NCI-H524 (cell line): ENCODE data around the gene OVAAL.
"Not testable (repeated sequence)": the region's sequence is repeated elsewhere in the genome, so short reads cannot be mapped to it uniquely, and the experiment has no call there.

Experiments
- DNase-seq, 2 experiments: peaks; one replicate each; lab custom pipeline; 2025; lab: John Stamatoyannopoulos, UW

The OVAAL gene

GRCh38 chr1:180540697-180541594, 17.8 kb upstream of the OVAAL start:
- DNase-seq = no peak

DNA sequence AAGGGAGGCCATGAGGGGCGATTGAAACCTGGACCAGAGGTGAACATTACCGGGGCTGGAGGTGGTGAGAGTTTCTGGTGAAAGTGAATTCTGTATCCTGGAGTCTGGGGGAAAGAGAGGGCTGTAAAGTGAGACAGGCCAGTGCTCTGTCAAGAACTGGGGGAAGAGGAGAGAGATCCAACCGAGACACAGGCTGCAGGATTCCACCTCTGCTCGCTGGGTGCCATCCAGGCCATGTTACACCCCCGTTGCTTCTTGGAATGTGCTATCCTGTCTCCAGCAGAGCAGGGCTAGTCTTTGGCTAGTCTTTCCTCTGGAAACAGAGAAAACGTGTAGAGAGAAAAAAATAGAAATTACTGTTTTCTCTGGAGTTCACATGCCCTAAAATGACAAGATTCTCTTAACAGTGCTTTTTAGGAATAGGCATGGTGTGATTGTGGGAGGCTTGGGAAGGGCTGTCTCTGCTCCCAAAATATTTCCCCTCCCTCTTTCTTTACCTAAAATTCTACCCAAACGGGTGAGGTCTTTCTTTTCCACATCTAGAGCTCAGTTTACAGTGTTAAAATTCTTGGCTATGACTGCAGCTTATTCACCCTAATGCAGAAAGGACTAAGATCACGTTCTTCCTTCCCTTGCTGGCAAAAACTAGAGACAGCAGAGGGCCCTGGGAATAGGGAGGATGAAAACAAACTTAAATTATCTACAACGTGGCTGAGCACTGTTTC, 16.5 kb upstream of the OVAAL start:
- DNase-seq = no peak

GRCh38 chr1:180542838-180543145, 16.0 kb upstream of the OVAAL start:
- DNase-seq = no peak

GRCh38 chr1:180544050-180544449, 14.7 kb upstream of the OVAAL start:
- no peak for DNase-seq

DNA sequence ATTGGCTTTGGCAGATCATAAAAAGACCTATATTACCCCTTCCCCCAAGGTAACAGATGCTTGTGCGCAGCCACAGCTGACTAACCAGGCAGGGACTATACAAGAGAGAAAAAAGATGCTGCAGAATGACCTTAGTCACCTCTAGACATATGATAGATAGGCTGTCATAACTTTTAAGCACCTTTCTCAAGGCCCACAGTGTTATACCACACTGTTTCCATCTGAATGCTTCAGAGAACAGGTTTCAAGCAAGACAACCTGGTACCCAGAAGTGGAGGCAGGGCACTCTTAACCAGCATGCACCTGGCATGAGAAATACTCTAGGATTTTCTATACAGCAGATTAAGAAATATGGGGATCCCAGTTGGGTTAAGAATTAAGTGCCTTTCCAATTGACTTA, 12.8 kb upstream of the OVAAL start:
- no peak for DNase-seq

DNA sequence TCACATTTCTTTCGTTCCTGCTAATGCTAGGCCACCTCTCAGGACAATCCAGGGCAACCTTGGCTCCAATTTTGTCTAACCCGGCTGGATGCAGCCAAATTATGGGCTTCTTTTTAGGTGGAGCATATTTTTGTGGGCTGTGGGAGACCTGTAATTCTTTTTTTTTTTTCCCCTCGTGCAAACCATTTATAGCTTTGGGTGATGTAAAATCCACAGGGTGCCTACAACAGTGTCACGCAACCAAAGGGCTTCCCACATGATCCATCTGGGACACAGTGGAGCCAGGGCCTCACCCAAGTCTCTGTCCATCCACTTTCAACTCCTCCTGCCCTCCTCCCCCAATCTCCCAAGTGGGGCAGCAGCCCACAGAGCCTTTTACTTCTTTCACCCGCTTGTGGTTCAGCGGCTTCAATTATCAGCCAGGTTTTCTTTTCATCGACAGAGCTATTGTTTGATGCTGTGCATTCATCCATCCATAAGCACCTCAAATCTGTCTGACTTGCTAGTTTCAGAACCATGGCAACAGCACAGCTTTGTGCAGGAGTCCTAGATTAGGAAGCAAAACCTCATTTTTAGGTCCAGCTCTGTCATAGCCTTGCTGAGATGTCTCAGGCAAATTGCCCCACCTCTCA, 10.0 kb upstream of the OVAAL start:
- DNase-seq = no peak

- not testable (repeated sequence) for DNase-seq
Observed at GRCh38 chr1:180549770-180550169, 9.0 kb upstream of the OVAAL start.

DNA sequence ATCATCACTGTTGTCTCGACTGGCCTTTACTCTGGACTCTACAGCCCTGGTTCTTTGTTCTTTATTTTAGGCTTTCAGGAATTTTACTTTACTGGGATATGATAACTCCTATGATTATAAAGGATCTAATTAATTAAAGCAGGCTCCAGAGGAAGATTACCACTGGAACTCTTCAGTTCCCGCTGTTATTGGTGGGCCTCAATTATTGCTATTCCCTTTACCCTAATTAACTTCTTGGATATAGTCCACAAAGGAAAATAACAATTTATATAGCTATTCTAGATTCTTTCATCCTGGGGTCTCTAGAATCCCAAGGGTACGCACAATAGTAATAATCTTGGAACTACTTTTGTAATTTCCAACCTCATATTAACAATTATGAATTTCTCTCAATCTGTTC, 8.5 kb upstream of the OVAAL start:
- DNase-seq = no peak

GRCh38 chr1:180551997-180552396, 6.8 kb upstream of the OVAAL start:
- no peak for DNase-seq

DNA sequence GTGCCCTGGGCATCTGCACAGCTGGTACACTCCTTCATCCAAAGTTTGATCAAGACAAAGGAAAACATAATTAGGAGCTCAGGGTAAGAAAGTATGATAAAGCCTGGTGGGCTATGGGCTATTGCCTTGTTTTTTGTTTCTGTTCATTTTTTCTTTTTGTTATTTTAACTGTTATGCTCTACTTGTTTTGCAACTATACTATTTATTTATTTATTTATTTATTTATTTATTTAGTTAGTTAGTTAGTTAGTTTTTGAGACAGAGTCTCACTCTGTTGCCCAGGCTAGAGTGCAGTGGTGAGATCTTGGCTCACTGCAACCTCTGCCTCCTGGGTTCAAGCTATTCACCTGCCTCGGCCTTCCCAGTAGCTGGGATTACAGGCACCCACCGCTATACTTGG, 5.7 kb upstream of the OVAAL start:
- not testable (repeated sequence) for DNase-seq

GRCh38 chr1:180555411-180555810, 3.4 kb upstream of the OVAAL start:
- no peak for DNase-seq

DNA sequence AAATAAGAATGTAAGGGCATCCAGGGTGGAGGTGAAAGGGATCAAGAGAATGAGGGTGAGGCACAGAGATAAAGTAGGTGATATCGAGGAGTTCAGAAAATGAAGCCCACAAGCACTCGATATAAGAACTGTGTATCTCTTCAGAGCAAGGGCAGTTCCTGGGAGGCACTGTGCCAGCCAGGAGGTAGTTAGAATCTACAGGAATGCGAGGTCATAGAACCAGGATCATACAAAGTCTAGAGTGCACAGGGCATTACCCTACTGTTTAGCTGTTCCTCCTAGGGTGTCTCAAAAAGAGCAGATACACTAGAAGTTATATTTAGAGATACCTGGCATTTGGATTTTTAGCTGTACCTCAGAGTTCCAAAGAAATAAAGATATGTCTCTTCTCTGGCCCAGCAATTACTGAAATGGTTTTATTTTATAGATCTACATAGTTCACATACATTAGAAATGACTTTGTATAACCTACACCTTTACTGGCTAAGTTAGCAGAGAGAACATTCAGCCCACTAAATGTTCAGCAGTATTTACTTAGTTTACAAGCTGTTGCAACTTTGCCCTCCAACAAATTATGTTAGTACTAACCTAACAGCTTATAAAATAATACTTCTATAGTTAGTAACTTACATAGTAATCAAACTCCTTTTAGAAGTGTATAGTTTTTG, 1.6 kb downstream of the OVAAL start:
- DNase-seq = no peak

DNA sequence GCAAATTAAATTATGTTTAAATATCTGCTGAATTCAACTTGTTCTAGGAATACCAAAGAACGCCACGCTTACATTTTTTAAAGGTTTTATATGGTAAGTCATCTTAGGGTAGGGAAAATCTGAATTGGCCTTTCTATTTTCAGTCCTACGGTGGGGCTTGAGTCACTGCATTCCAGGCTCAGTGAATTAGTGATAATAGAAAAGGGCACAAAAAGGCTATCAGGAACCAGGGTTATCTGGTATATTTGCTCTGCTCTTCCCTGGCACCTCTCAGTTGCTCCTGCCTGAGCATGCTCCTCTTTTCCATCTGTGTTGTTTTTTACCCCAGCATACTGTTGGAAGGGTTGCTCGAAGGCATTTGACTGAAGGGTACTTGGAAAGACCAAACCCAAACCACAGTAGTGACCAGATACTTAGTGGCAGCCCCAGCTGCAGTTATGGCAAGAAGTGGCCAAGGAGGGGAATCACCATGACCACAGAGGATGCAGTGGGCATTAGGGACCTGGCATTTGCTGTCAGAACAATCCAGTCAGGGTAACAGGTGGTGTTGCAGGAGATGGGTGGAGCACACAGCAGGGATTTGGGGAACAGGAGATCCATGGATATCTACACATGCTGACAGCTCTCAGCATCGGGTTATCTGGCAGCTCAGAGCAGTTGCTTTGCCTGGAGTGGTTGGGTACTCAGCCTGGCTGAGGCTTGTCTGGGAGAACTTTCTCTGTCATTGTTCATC, 2.3 kb downstream of the OVAAL start:
- DNase-seq = peak in 1 of 2 experiments; percentile 55

- DNase-seq = no peak
Observed at GRCh38 chr1:180562640-180563025, 3.9 kb downstream of the OVAAL start.

DNA sequence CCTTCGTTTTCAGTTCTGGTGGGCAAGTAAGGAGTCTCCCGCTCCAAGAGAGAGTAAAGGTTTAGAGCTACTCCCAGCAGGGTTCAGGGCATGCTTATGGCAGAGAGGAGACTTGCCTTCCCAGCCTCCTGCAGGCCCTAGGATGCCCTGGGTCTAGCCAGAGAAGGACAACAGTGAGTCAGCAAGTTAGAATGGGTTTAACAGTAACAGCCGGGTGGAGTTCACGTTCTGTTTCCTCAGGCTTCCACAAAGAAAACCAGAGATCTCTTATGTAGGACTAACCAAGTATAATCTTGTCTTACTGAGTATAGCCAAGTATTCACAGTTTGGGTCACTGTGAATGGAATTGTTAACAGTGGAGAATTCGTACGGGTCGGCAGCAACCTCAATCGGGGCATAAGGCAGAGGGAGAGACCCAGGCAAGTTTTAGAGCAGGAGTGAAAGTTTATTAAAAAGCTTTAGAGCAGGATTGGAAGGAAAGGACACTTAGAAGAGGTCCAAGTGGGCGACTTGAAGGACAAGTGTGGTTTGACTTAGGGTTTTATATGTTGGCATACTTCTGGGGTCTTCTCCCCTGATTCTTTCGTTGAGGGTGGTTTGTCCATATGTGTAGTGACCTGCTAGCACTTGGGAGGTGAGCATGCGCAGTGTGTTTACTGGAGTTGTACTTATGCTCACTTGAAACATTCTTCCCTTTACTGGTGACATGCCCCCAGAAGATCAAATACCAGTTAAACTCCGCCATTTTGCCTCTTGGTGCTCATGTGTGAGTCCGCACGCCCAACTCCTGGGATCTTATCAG, 4.5 kb downstream of the OVAAL start:
- no peak for DNase-seq

GRCh38 chr1:180565121-180565871, 6.5 kb downstream of the OVAAL start:
- no peak for DNase-seq

- DNase-seq = no peak
Observed at GRCh38 chr1:180566026-180566425, 7.3 kb downstream of the OVAAL start.

- no peak for DNase-seq
Observed at GRCh38 chr1:180566495-180566894, 7.7 kb downstream of the OVAAL start.

GRCh38 chr1:180567654-180568053, 8.9 kb downstream of the OVAAL start:
- DNase-seq = no peak

DNA sequence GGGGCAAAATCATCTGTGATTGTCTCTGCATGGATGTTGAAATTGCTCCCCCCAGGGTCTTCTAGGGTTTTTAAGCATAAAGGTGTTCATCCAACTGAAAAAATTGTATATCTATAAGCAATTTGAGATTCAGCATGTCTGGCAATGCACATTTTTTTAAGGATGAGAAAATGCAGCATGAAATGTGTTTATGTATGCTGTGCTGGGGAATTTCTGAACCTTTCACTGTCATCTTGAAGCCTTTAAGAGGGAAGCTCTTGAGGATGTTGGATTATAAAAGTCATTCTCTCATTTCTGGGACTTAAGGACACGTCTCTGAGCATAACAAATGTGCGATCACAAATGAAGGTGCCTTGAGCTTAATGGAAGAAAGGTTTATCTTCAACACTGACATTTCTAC, 9.4 kb downstream of the OVAAL start:
- peak in 1 of 2 experiments; percentile 5 for DNase-seq
